ENCODE data around the gene TMEM38A.

DNA sequence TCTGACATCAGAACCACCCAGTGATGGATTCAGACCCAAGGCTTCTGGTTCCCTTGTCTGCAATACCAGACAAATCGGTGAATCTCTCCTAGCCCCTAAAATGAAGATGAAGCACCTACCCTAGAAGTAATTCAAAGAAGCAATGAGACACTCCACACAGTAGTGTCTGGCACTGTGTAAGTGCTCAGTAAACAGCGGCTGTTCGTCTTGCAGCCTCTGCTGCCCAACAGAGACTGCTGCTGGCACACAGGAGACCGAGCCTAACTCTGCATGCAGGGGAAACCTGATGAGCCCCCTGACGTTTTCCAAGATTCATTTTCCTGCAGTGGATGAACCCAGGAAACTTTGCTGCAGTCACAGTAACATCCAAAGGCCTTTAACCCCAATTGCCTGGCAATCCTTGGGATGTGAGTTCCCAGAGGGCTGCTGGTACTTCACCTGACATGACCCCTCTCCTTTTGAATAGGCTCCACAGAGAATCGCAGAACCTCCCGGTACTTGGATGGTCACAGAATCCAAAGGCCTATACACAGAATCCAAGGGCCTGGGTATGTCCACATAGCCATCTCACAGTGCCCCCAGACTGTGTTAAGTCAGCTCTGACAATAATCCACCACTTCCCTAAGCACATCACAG is 39.7 kb upstream of the TMEM38A start:
- TF ChIP-seq, protein P1, sequence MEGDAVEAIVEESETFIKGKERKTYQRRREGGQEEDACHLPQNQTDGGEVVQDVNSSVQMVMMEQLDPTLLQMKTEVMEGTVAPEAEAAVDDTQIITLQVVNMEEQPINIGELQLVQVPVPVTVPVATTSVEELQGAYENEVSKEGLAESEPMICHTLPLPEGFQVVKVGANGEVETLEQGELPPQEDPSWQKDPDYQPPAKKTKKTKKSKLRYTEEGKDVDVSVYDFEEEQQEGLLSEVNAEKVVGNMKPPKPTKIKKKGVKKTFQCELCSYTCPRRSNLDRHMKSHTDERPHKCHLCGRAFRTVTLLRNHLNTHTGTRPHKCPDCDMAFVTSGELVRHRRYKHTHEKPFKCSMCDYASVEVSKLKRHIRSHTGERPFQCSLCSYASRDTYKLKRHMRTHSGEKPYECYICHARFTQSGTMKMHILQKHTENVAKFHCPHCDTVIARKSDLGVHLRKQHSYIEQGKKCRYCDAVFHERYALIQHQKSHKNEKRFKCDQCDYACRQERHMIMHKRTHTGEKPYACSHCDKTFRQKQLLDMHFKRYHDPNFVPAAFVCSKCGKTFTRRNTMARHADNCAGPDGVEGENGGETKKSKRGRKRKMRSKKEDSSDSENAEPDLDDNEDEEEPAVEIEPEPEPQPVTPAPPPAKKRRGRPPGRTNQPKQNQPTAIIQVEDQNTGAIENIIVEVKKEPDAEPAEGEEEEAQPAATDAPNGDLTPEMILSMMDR (IDR thresholded peaks at IDR 0.05): no peak
- no peak for TF ChIP-seq POLR2A (IDR thresholded peaks at IDR 0.05)
- no peak for TF ChIP-seq POLR2AphosphoS5 (IDR thresholded peaks at IDR 0.05)
- TF ChIP-seq EP300 (IDR thresholded peaks at IDR 0.05): no peak
